Measurements from ENCODE around the gene RNASE3.

- TF ChIP-seq CTCF (IDR thresholded peaks at IDR 0.05; ENCODE audit: low read depth, low read length) = no peak
- TF ChIP-seq EZH2phosphoT487 (IDR thresholded peaks at IDR 0.05; ENCODE audit: low read depth) = no peak
Measured at GRCh38 chr14:20866194-20866593, 25.0 kb upstream of the RNASE3 start.

Data from OCI-LY3 (cell line).